HG02973 (cell line): ENCODE results near the gene PRKCE.

Experiments
- ATAC-seq: cut with Tn5 transposase; IDR thresholded peaks from one replicate; pipeline ENCODE4 v1.9.1; 2021; ENCODE audit warnings: moderate library complexity; ENCODE audit not compliant: unreplicated experiment

PRKCE gene

GRCh38 chr2:46003903-46004473 lies 352.5 kb downstream of the PRKCE start:
- no peak for ATAC-seq

GRCh38 chr2:46006473-46007025 lies 355.1 kb downstream of the PRKCE start:
- no peak for ATAC-seq

GRCh38 chr2:46007412-46007811 lies 355.9 kb downstream of the PRKCE start:
- ATAC-seq: no peak

GRCh38 chr2:46008091-46008870 lies 356.8 kb downstream of the PRKCE start:
- ATAC-seq: no peak

GRCh38 chr2:46009315-46009714 lies 357.8 kb downstream of the PRKCE start:
- no peak for ATAC-seq

- no peak for ATAC-seq
Observed at GRCh38 chr2:46009772-46010171, 358.3 kb downstream of the PRKCE start.

GRCh38 chr2:46010223-46010924 lies 358.9 kb downstream of the PRKCE start:
- no peak for ATAC-seq

- ATAC-seq: no peak
Observed at GRCh38 chr2:46010925-46011490, 359.5 kb downstream of the PRKCE start.

GRCh38 chr2:46012618-46013240 lies 361.3 kb downstream of the PRKCE start:
- ATAC-seq: no peak

- no peak for ATAC-seq
Observed at GRCh38 chr2:46013726-46014125, 362.3 kb downstream of the PRKCE start.

- ATAC-seq: no peak
Observed at GRCh38 chr2:46014911-46015654, 363.6 kb downstream of the PRKCE start.

- ATAC-seq: no peak
Observed at GRCh38 chr2:46015671-46016070, 364.2 kb downstream of the PRKCE start.

GRCh38 chr2:46016091-46016490 lies 364.6 kb downstream of the PRKCE start:
- ATAC-seq: no peak

GRCh38 chr2:46018773-46019591 lies 367.5 kb downstream of the PRKCE start:
- ATAC-seq: no peak

GRCh38 chr2:46020416-46020815 lies 368.9 kb downstream of the PRKCE start:
- no peak for ATAC-seq

- no peak for ATAC-seq
Observed at GRCh38 chr2:46023165-46023854, 371.8 kb downstream of the PRKCE start.

GRCh38 chr2:46024146-46024779 lies 372.8 kb downstream of the PRKCE start:
- ATAC-seq: no peak

- no peak for ATAC-seq
Observed at GRCh38 chr2:46025081-46025480, 373.6 kb downstream of the PRKCE start.
